Measurements from ENCODE around the gene SALL2. TPM values are rescaled to one million over a fixed set of nuclear protein-coding genes. Genes with fewer than 3 reads are reported as not detected.

The SALL2 gene
- total RNA-seq, 2 experiments from 2014 or later, result 2.8 to 2.9 TPM

DNA sequence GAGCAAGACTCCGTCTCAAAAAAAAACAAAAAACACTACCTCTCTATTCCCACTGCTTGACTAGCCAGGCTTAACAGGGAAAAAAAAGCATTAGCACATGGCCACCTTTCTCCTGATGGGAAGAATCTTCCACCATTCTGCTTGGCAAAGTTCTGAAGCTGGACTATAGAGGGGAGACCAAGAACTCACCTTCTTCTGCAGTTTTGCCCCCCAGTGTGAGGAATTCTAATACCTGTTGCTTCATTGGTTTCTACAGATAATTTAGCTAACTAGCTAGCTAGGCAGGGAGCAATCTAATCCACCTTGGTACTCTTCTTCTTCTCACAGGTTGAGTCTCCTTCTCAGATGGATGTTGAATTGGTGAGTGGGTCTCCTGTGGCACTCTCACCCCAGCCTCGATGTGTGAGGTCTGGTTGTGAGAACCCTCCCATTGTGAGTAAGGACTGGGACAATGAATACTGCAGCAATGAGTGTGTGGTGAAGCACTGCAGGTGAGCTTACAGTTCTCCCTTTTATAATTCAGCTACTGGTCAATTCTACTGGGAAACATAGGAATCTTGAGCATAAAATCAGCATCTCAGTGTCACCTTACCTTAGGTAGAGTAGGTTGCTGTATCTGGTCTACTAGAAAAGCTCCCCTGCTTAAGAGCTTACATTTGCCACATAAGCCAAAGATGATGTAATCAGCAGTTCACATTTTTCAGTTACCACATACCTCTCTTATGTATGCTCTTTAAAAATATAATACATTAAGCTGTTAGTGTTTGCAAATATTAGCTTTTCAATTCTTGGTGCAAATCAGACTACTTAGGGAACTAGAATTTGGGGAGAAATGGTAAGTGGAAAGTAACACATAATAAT is 31.0 kb downstream of the SALL2 start:
- H3K4me3 Mint-ChIP-seq, result no peak overlapping the region
- no peaks in the 10 kb centered on the region for H3K9me3 ChIP-seq (ENCODE audit: control insufficient read depth in 1 of 2, insufficient read depth in 1 of 2, low read length in 2 of 2)
- ATAC-seq (ENCODE audit: poor library complexity), result no peak

DNA sequence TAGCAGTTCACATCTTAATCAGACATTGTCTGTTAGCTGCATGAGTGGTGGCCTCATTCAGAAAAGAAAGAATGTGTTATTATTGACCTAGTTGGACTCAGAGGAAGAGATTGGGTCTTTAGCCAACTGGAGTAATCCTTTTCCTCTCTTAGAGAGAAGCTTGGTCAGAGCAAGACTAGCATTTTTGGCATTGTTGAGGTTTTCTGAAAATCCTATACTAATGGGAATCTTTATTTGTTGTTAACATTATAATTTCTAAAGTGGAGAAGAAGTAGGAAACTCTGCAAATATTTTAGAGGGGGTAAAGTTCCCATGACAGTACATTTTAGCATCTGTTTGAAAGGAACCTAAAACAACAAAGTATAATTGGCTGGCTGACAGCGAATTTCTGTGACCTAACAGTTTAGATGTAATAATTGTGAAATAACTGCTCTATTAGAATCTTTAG is 39.5 kb downstream of the SALL2 start:
- peaks cover 67% of the 10 kb centered on the region for H3K36me3 ChIP-seq (ENCODE audit: insufficient read depth, low read length)
- H3K4me1 ChIP-seq (ENCODE audit: insufficient read depth, low read length), result peaks cover 5% of the 10 kb centered on the region
- intact Hi-C loops (cut with DNase I, micrococcal nuclease), result no loop called here
- Mint-ChIP-seq H3K27ac (no peak overlapping the region), H3K4me3 (no peak overlapping the region), H3K9me3 (no peaks in the 10 kb centered on the region), H3K27me3 (no peaks in the 10 kb centered on the region), H3K4me1 (ENCODE audit: low read depth) (no peaks in the 10 kb centered on the region), H3K36me3 (ENCODE audit: low read depth) (peaks cover 71% of the 10 kb centered on the region)
- H3K4me3 ChIP-seq (ENCODE audit: low read length), result no peak overlapping the region
- DNase-seq, result no peak
- TF ChIP-seq, protein P1, sequence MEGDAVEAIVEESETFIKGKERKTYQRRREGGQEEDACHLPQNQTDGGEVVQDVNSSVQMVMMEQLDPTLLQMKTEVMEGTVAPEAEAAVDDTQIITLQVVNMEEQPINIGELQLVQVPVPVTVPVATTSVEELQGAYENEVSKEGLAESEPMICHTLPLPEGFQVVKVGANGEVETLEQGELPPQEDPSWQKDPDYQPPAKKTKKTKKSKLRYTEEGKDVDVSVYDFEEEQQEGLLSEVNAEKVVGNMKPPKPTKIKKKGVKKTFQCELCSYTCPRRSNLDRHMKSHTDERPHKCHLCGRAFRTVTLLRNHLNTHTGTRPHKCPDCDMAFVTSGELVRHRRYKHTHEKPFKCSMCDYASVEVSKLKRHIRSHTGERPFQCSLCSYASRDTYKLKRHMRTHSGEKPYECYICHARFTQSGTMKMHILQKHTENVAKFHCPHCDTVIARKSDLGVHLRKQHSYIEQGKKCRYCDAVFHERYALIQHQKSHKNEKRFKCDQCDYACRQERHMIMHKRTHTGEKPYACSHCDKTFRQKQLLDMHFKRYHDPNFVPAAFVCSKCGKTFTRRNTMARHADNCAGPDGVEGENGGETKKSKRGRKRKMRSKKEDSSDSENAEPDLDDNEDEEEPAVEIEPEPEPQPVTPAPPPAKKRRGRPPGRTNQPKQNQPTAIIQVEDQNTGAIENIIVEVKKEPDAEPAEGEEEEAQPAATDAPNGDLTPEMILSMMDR (IDR thresholded peaks at IDR 0.05), result no peak
- no peak for ATAC-seq (ENCODE audit: poor library complexity)
- no peaks in the 10 kb centered on the region for H3K9me3 ChIP-seq (ENCODE audit: control insufficient read depth in 1 of 2, insufficient read depth in 1 of 2, low read length in 2 of 2)
- POLR2A ChIA-PET, result interaction anchor here (1.0 kb wide), 1 partner anchor 24 kb away, joined by 4 read pairs; the partner anchor contains the start of gene METTL3
- CTCF ChIA-PET, result interaction anchor here (3.5 kb wide), 1 partner anchor 12 kb away, joined by 13 read pairs; no protein-coding TSS in a partner anchor
- H3K27me3 ChIP-seq (ENCODE audit: control insufficient read depth in 1 of 2, insufficient read depth in 2 of 2, low read length in 2 of 2), result no peaks in the 10 kb centered on the region
- no peak overlapping the region for H3K27ac ChIP-seq (ENCODE audit: low read depth in 1 of 2, low read length in 2 of 2)

More for the DNA sequence above, 31.0 kb downstream of the SALL2 start:
- DNase-seq, result no peak
- no peak overlapping the region for H3K27ac Mint-ChIP-seq
- peaks cover 86% of the 10 kb centered on the region for H3K36me3 Mint-ChIP-seq (ENCODE audit: low read depth)
- no peaks in the 10 kb centered on the region for H3K27me3 Mint-ChIP-seq
- ChIA-PET POLR2A (interaction anchor here (1.0 kb wide), 1 partner anchor 16 kb away, joined by 3 read pairs; the partner anchor contains the start of gene METTL3), CTCF (interaction anchor here (1.1 kb wide), 1 partner anchor 63 kb away, joined by 3 read pairs; no protein-coding TSS in a partner anchor)
- Histone ChIP-seq H3K36me3 (ENCODE audit: insufficient read depth, low read length) (peaks cover 84% of the 10 kb centered on the region), H3K4me3 (ENCODE audit: low read length) (no peak overlapping the region), H3K27me3 (ENCODE audit: control insufficient read depth in 1 of 2, insufficient read depth in 2 of 2, low read length in 2 of 2) (no peaks in the 10 kb centered on the region), H3K27ac (ENCODE audit: low read depth in 1 of 2, low read length in 2 of 2) (no peak overlapping the region), H3K4me1 (ENCODE audit: insufficient read depth, low read length) (peaks cover 7% of the 10 kb centered on the region)
- H3K4me1 Mint-ChIP-seq (ENCODE audit: low read depth), result peaks cover 18% of the 10 kb centered on the region
- no peaks in the 10 kb centered on the region for H3K9me3 Mint-ChIP-seq
- TF ChIP-seq, protein P1 (IDR thresholded peaks at IDR 0.05), result no peak
- intact Hi-C loops (cut with DNase I, micrococcal nuclease), result no loop called here

DNA sequence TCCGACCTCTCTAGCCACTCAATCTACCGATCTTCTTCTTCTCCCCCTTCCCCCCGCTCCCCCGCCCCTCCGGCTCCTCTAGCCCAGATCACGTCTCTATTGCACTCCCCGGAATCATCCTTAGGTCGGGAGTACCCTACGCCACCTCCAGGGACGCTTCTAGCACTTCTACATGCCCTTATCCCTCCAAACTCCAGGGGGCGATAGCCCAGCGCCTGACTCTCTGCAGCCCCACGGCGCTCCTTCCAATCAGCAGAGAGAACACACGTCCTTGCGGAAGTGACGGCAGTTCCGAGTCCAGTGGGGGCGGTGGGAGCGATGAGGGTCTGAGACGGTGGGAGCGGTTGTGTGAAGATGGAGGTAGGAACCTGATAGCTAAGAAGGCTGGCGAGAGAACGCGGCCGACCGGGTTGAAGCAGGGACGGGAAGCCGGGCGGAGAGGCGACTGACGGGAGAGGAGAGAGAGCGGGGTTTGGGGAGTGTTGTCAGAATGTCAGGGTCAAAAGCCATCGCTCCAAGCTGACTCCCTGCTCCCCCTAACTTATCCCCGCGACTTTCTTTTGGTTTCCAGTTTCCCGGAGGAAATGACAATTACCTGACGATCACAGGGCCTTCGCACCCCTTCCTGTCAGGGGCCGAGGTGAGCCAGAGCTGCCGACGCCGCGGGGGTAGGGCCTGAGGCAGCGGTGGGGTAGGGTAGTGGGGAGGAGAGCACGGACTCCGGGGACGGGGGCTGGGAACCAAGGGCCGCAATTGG is 49.0 kb downstream of the SALL2 start, which contains the start of the genes RAB2B and TOX4:
Gene RAB2B, minus strand, starts transcription at position 35 of the 757 bp plus-strand sequence. CDS start 87 bp downstream, outside the sequence.
Gene TOX4, plus strand, starts transcription at position 271 of the 757 bp plus-strand sequence. Its CDS starts 84 bp downstream, at position 355.
- DNase-seq (peak; percentile 90 to 99 (median 92)), ATAC-seq (ENCODE audit: poor library complexity) (peak; percentile 96)
- H3K27ac ChIP-seq (ENCODE audit: low read depth in 1 of 2, low read length in 2 of 2), result peak within 1 kb of the TSS; percentile 73 to 94
- peaks cover 20% of the 10 kb centered on the region for H3K4me1 ChIP-seq (ENCODE audit: insufficient read depth, low read length)
- TF ChIP-seq, protein P1 (IDR thresholded peaks at IDR 0.05), result peak; percentile 95
- ChIA-PET CTCF (interaction anchor here (0.7 to 3.1 kb wide), 16 partner anchors 11 to 92 kb away, joined by 3 to 45 read pairs (median 4); partner anchors contain the start of genes CHD8, METTL3, SALL2 and SUPT16H), POLR2A (interaction anchor here (0.6 to 4.0 kb wide), 11 partner anchors 20 to 1618 kb away, joined by 3 to 44 read pairs (median 4); partner anchors contain the start of genes ACIN1, C14orf119, CHD8 and METTL3)
- H3K36me3 Mint-ChIP-seq (ENCODE audit: low read depth), result peaks cover 54% of the 10 kb centered on the region
- no peaks in the 10 kb centered on the region for H3K27me3 Mint-ChIP-seq
- peak within 1 kb of the TSS; percentile 94 for H3K27ac Mint-ChIP-seq
- H3K27me3 ChIP-seq (ENCODE audit: control insufficient read depth in 1 of 2, insufficient read depth in 2 of 2, low read length in 2 of 2), result no peaks in the 10 kb centered on the region
- H3K36me3 ChIP-seq (ENCODE audit: insufficient read depth, low read length), result peaks cover 39% of the 10 kb centered on the region
- intact Hi-C loops (cut with DNase I, micrococcal nuclease), result loop anchor here (1.0 to 2.0 kb wide), 9 partner anchors 21 to 236 kb away; partner anchors contain the start of genes CHD8 (in 2 of the 2), METTL3 (in 2 of the 2) and SUPT16H (in 1 of the 2)
- H3K9me3 ChIP-seq (ENCODE audit: control insufficient read depth in 1 of 2, insufficient read depth in 1 of 2, low read length in 2 of 2), result no peaks in the 10 kb centered on the region
- H3K9me3 Mint-ChIP-seq, result no peaks in the 10 kb centered on the region
- peaks cover 48% of the 10 kb centered on the region for H3K4me1 Mint-ChIP-seq (ENCODE audit: low read depth)
- H3K4me3 ChIP-seq (ENCODE audit: low read length), result peak within 1 kb of the TSS; percentile 99
- peak within 1 kb of the TSS; percentile 99 for H3K4me3 Mint-ChIP-seq

Data from CD4-positive, alpha-beta T cell (primary cell).